Activated T-cell treated with anti-CD3 and anti-CD28 coated beads, Interleukin-2, amount 50 U/mL, for 72 hours (primary cell): ENCODE measurements around the gene BAD. TPM values are rescaled to one million over a fixed set of nuclear protein-coding genes. Genes with fewer than 3 reads are reported as not detected.
A peak's percentile ranks its signal among the peaks of the same experiment; 100 is the strongest.
"Not testable (repeated sequence)": the region's sequence is repeated elsewhere in the genome, so short reads cannot be mapped to it uniquely, and the experiment has no call there.

ENCODE experiments used
- ATAC-seq, 2 donors: fragments of 150-1000 bp; cut with Tn5 transposase; replicated peaks in 1 of 2; 2 replicates each; pipeline ENCODE4 v1.10.0; 2021; ENCODE audit warnings: moderate library complexity in 2 of 2, mild to moderate bottlenecking in 1 of 2
- DNase-seq, 2 donors: peaks; one replicate each; pipeline ENCODE4 v3.0.0; 2021 to 2022; ENCODE audit warnings: mixed read lengths in 1 of 2
- H3K27ac Mint-ChIP-seq: one replicate; pipeline ENCODE4 v1.8.0; 2022; ENCODE audit warnings: mild to moderate bottlenecking, moderate library complexity, mixed read lengths
- H3K27me3 Mint-ChIP-seq: one replicate; pipeline ENCODE4 v1.8.0; 2022; ENCODE audit warnings: low read depth, mixed read lengths
- H3K36me3 Mint-ChIP-seq, 2 donors: one replicate each; pipeline ENCODE4 v1.8.0; 2022; ENCODE audit warnings: mixed read lengths in 2 of 2, mild to moderate bottlenecking in 1 of 2; ENCODE audit not compliant: insufficient read depth in 2 of 2
- H3K4me1 Mint-ChIP-seq: one replicate; pipeline ENCODE4 v1.8.0; 2022; ENCODE audit warnings: low read depth, mixed read lengths
- H3K4me3 Mint-ChIP-seq, 2 donors: one replicate each; pipeline ENCODE4 v1.8.0; 2022; ENCODE audit warnings: mild to moderate bottlenecking in 2 of 2, mixed read lengths in 2 of 2, moderate library complexity in 2 of 2
- H3K9me3 Mint-ChIP-seq, 2 donors: one replicate each; pipeline ENCODE4 v1.8.0; 2022; ENCODE audit warnings: mixed read lengths in 2 of 2
- total RNA-seq, 2 donors: library from RNA; stranded (reverse); gene quantifications; one replicate each; pipeline ENCODE4 v1.2.3, GENCODE V29; 2022

The BAD gene
- total RNA-seq, 2 donors from 2014 or later, result 35.2 to 35.7 TPM

DNA sequence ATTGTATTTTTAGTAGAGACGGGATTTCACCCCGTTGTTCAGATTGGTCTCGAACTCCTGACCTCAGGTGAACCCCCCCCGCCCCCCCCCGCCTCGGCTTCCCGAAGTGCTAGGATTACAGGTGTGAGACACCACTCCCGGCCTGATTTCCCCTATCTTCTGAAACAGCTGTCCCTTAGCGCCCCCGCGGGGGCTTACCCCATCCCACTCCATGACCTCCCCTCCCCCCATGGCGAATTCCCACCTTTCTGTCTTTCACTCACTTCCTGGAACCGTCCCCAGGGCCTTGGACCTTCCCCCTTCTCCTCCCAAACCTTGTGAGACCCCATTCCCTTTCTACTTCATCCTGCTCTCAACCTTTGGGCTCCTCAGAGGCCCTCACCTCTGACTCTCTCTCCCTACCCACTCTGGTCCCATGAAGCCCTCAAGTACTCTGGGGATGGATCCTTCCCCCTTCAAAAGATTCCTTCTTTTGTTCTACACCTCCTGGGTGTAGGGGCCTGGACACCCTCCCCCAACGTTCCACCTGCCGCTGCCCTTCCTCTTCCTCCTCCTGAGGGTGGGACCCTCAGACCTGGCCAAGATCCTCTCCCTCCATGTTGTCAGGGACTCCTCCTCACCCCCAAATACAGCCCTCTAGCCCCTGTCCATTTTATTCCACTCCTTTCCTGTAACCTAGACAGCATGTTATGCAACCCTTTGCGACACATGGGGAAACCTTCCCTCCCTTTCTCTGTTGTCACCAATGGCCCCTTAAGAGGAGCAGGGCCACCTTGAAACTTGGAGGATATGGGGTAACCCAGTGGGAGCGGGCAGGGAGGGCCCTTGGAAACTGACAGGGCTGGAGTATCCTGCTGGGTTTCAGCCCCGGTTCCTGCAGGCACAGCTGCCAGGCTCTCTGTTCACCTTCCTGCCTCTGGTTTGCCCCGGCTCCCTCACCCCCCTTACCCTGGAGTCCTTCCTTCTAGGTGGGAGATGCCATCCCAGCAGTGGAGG is 34.6 kb upstream of the BAD start:
- DNase-seq, result no peak
- H3K9me3 Mint-ChIP-seq, result no peaks in the 10 kb centered on the region
- ATAC-seq, result no peak
- H3K4me1 Mint-ChIP-seq, result peaks cover 59% of the 10 kb centered on the region
- H3K27me3 Mint-ChIP-seq, result no peaks in the 10 kb centered on the region
- peak overlapping the region; percentile 88 to 92 for H3K4me3 Mint-ChIP-seq
- peaks cover 9% of the 10 kb centered on the region in 2 donors for H3K36me3 Mint-ChIP-seq
- peak overlapping the region; percentile 98 for H3K27ac Mint-ChIP-seq

DNA sequence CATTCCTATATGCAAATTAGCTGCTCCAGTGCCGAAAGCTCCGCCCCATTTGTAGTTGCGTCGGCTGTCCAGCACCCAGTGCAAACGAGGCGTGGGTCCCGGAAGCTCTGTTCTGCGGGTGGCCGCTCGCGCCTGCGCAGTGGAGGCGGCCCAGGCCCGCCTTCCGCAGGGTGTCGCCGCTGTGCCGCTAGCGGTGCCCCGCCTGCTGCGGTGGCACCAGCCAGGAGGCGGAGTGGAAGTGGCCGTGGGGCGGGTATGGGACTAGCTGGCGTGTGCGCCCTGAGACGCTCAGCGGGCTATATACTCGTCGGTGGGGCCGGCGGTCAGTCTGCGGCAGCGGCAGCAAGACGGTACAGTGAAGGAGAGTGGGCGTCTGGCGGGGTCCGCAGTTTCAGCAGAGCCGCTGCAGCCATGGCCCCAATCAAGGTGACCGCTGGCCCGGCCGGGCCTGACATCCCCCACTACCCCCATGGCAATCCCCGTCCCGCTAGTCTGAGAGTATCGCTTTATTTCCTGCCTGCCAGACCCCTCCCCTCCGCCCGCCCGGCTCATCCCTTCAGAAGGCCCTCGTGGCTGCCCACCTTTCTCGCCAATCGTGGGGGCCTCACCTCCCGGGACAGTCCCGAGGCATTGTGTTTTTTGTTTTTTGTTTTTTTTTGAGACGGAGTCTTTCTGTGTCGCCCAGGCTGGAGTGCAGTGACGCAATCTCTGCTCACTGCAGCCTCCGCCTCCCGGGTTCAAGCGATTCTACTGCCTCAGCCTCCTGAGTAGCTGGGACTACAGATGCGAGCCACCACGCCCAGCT is 33.7 kb upstream of the BAD start, which contains the start of gene PRDX5:
Gene PRDX5, plus strand, starts transcription at position 161 of the 805 bp plus-strand sequence. Its CDS starts 95 bp downstream, at position 256.
- H3K4me3 Mint-ChIP-seq, result peak within 1 kb of the TSS; percentile 88 to 92
- peak; percentile 96 to 97 for DNase-seq
- H3K4me1 Mint-ChIP-seq, result peaks cover 61% of the 10 kb centered on the region
- H3K9me3 Mint-ChIP-seq, result no peaks in the 10 kb centered on the region
- H3K27ac Mint-ChIP-seq, result peak within 1 kb of the TSS; percentile 98
- ATAC-seq, result peak; percentile 80 to 81
- H3K27me3 Mint-ChIP-seq, result no peaks in the 10 kb centered on the region
- H3K36me3 Mint-ChIP-seq, result peaks cover 9% of the 10 kb centered on the region in 2 donors

DNA sequence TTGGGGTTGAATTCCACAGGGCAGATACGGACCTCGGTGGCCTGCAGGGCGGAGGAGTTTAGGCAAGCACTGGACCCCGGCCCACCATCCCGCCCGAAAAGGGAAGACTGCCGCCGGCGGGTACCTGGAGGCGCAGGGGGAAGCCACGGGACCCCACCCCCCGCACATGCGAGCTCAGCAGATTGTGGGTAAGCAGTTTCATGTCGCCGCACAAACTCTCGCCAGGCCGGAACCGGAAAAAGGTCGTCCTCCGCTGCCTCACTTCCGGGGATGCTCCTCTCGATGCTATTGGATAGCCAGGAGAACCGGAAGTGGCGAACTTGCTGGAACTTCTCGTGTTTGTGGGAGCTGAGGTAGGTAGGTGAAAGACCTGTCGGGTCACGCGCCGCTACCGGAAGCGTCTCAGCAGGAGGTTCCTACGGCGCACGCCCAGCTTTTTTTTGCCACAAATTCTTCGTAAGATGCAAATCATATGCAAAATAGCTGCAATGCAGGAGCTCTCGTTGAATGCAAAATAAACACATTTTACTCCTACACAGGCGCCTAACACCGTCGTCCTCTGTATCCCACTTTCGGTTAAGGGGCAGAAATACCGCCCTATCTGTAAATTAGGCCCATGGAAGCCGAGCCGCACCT is 33.0 kb upstream of the BAD start, which contains the start of gene TRMT112:
Gene TRMT112, minus strand, starts transcription at position 235 of the 636 bp plus-strand sequence. Its CDS starts 33 bp downstream, at position 202.
- Mint-ChIP-seq H3K27ac (peak within 1 kb of the TSS; percentile 98), H3K4me1 (peaks cover 68% of the 10 kb centered on the region), H3K4me3 (peak within 1 kb of the TSS; percentile 88 to 92), H3K27me3 (no peaks in the 10 kb centered on the region), H3K9me3 (no peaks in the 10 kb centered on the region), H3K36me3 (peaks cover 9% of the 10 kb centered on the region in 2 donors)
- ATAC-seq, result peak; percentile 79 to 84
- DNase-seq, result peak; percentile 94 to 98

DNA sequence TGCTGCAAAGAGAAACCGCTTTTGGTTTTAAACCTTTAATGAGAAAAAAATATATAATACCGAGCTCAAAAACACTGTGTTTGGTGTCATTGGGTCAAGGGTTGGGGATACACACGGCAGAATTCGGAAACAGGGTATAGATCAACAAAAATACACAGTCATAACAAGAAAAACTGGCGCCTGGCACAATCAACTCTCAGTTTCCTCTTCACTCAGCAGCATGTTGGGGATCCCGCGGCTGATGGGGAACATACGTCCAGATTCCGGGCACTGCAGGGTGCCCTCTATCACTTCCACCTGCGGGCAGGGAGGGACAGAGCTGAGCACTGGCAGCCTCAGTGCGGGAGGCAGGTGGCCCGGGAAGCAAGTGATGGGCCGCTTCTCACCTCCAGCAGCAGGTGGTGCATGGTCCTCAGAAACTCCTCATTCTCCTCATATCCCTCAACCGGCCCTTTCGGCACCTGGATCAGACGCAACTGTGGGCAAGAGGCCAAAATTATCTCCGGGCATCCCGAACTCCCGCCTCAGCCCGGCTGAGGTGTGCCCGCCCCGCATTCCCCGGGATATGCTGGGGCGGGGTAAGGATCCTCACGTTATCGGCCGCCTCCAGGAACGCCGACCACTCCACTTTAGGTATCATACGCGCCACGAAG is 32.3 kb upstream of the BAD start:
- Mint-ChIP-seq H3K4me3 (peak overlapping the region; percentile 88 to 92), H3K36me3 (peaks cover 9% of the 10 kb centered on the region in 2 donors), H3K9me3 (no peaks in the 10 kb centered on the region), H3K27ac (peak overlapping the region; percentile 98), H3K4me1 (peaks cover 69% of the 10 kb centered on the region), H3K27me3 (no peaks in the 10 kb centered on the region)
- ATAC-seq (peak; percentile 14 to 33), DNase-seq (peak; percentile 45 to 47)

DNA sequence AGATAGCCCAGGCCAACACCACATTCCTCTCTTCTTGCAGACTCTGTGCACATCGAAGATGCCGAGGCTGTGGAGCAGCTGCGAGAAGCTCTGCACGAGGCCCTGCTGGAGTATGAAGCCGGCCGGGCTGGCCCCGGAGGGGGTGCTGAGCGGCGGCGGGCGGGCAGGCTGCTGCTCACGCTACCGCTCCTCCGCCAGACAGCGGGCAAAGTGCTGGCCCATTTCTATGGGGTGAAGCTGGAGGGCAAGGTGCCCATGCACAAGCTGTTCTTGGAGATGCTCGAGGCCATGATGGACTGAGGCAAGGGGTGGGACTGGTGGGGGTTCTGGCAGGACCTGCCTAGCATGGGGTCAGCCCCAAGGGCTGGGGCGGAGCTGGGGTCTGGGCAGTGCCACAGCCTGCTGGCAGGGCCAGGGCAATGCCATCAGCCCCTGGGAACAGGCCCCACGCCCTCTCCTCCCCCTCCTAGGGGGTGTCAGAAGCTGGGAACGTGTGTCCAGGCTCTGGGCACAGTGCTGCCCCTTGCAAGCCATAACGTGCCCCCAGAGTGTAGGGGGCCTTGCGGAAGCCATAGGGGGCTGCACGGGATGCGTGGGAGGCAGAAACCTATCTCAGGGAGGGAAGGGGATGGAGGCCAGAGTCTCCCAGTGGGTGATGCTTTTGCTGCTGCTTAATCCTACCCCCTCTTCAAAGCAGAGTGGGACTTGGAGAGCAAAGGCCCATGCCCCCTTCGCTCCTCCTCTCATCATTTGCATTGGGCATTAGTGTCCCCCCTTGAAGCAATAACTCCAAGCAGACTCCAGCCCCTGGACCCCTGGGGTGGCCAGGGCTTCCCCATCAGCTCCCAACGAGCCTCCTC is 31.4 kb upstream of the BAD start:
- H3K4me1 Mint-ChIP-seq, result peaks cover 60% of the 10 kb centered on the region
- H3K27me3 Mint-ChIP-seq, DNase-seq, H3K36me3 Mint-ChIP-seq, H3K9me3 Mint-ChIP-seq, ATAC-seq: not testable (repeated sequence)
- H3K27ac Mint-ChIP-seq, result peak overlapping the region; percentile 98
- H3K4me3 Mint-ChIP-seq, result peak overlapping the region; percentile 88 to 92

DNA sequence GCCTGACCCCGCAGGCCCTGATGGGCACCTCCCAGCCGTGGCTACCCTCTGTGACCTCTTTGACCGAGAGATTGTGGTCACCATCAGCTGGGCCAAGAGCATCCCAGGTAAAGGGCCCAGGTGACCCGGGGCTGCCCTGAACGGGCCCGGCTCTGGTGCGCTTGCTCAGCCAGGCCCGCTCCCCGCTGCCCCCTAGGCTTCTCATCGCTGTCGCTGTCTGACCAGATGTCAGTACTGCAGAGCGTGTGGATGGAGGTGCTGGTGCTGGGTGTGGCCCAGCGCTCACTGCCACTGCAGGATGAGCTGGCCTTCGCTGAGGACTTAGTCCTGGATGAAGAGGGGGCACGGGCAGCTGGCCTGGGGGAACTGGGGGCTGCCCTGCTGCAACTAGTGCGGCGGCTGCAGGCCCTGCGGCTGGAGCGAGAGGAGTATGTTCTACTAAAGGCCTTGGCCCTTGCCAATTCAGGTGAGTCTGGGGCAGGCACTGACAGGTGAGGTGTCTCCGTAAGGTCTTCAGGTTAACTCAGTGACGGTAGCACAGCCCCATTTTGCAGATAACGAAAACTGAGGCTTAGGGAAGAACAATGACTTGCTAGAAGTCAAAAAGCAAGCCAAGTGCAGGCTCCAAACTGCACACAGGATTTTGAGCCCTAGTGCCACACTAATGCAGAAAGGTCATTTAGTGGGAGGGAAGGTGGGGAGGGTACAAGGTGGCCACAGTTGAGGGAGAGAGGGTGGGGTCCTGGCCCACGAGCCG is 30.5 kb upstream of the BAD start:
- Mint-ChIP-seq H3K27me3 (no peaks in the 10 kb centered on the region), H3K9me3 (no peaks in the 10 kb centered on the region), H3K27ac (no peak overlapping the region), H3K4me3 (peak overlapping the region in 1 of 2 donors; percentile 11), H3K36me3 (peaks cover 7% of the 10 kb centered on the region in 2 donors), H3K4me1 (peaks cover 54% of the 10 kb centered on the region)
- ATAC-seq (no peak), DNase-seq (no peak)

DNA sequence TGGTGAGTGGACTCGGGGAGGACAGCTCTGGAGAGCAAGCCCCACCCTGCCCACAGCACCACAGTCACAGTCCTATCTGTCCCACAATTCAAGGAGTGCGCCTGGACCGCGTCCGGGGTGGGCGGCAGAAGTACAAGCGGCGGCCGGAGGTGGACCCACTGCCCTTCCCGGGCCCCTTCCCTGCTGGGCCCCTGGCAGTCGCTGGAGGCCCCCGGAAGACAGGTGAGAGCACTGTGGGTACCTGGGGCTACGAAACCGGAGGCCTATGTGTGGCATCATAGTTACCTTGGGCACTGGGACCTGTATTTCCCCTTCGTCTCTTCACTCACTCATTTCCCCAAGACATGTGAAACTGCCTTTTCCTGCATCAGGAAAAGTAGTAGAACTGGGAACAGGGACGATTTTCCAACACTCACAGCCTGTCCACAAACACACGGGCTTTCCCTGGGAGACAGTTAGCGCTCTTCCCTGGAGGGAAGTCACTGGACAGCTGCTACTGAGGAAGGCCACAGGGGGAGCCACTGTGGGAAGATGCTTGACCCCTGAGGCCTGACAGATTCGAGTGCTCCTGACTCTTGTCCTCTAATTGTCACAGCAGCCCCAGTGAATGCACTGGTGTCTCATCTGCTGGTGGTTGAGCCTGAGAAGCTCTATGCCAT is 29.8 kb upstream of the BAD start:
- Mint-ChIP-seq H3K36me3 (peaks cover 7% of the 10 kb centered on the region in 2 donors), H3K4me3 (no peak overlapping the region), H3K9me3 (no peaks in the 10 kb centered on the region), H3K4me1 (peaks cover 49% of the 10 kb centered on the region), H3K27me3 (no peaks in the 10 kb centered on the region), H3K27ac (no peak overlapping the region)
- ATAC-seq, result no peak
- DNase-seq, result no peak

DNA sequence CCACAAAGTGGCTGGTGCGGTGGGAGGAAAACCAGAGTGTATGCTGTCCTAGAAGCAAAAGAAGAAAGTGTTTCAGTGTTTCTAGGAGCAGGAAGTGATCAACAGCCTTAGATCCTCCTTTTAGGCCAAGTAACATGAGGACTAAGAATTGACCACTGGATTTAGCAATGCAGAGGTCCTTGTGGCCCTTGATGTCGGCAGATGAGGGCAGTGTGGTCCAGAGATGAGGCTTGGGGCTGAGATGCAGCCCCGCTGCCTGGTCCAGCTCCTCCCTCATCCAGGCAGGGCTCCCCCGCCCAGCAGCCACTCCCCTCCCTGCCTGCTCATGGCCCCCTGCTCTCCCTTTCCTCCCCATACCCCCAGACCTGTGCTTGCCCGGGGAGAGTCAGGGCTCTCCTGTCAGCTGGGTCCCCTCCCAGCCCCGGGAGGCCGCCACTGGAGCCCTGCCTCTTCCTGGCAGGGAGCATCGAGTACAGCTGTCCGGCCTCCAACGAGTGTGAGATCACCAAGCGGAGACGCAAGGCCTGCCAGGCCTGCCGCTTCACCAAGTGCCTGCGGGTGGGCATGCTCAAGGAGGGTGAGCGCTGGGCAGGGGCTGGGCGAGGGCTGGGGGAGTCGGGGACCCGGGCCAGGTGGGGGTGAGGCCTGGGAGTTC is 29.2 kb upstream of the BAD start:
- ATAC-seq (no peak), DNase-seq (no peak)
- Mint-ChIP-seq H3K27me3 (no peaks in the 10 kb centered on the region), H3K27ac (no peak overlapping the region), H3K4me3 (no peak overlapping the region), H3K4me1 (peaks cover 44% of the 10 kb centered on the region), H3K9me3 (no peaks in the 10 kb centered on the region), H3K36me3 (peaks cover 2 to 4% of the 10 kb centered on the region in 2 donors)

DNA sequence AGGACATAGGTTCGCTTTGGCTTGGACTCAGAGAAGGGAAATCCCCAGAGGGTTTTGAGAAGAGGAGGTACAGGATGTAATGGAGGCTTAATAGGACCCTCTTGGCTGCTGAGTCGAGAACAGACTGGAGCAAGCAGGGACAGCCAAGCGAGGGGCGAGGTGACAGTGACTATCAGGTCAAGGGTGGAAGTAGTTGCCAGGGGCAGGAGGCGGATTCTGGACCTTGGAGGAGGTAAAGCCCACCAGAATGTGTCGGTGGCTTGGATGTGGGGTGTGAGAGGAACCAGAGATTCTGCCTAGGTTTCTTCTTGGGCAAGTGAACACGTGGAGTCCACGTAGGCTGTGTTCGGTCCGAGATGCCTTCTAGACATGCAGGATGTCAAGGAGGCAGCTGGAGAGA is 28.5 kb upstream of the BAD start:
- Mint-ChIP-seq H3K4me1 (peaks cover 42% of the 10 kb centered on the region), H3K4me3 (no peak overlapping the region), H3K36me3 (peaks cover 0 to 2% of the 10 kb centered on the region in 2 donors), H3K27ac (peak overlapping the region; percentile 36), H3K27me3 (no peaks in the 10 kb centered on the region), H3K9me3 (no peaks in the 10 kb centered on the region)
- ATAC-seq (no peak), DNase-seq (no peak)

DNA sequence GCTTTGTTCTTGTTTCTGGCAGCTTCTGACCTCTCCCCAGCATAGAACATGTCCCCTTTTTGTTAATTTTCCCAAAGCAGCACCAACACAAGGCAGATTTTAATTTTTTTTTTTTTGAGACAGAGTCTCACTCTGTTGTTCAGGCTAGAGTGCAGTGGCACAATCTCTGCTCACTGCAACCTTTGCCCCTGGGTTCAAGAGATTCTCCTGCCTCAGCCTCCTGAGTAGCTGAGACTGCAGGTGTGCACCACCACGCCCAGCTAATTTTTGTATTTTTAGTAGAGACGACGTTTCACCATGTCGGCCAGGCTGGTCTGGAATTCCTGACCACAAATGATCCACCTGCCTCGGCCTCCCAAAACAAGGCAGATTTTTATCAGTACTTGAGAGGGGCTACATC is 23.3 kb upstream of the BAD start:
- H3K4me1 Mint-ChIP-seq, result peaks cover 47% of the 10 kb centered on the region
- not testable (repeated sequence) for H3K36me3 Mint-ChIP-seq, DNase-seq, ATAC-seq, H3K27me3 Mint-ChIP-seq, H3K9me3 Mint-ChIP-seq
- peak overlapping the region; percentile 50 to 100 for H3K4me3 Mint-ChIP-seq
- peak overlapping the region; percentile 61 for H3K27ac Mint-ChIP-seq
